Activated CD8-positive, alpha-beta memory T cell treated with anti-CD3 and anti-CD28 coated beads, Interleukin-2, amount 50 U/mL, for 1 hour (primary cell): ENCODE results near the gene ZMAT1.
A peak's percentile ranks its signal among the peaks of the same experiment; 100 is the strongest.
"Not testable (repeated sequence)": the region's sequence is repeated elsewhere in the genome, so short reads cannot be mapped to it uniquely, and the experiment has no call there.

Experiments used
- DNase-seq: peaks from one replicate; pipeline ENCODE4 v3.0.0-alpha.2; 2020; ENCODE audit errors: extremely low read depth

ZMAT1 gene

GRCh38 chrX:101931488-101932248 is at the start of gene ZMAT1:
Gene ZMAT1, minus strand, starts transcription at chrX:101932027. Its CDS starts 19 bp downstream, at chrX:101932008.
- peak; percentile 87 for DNase-seq

- no peak for DNase-seq
Measured at GRCh38 chrX:101977106-101977505, 45.3 kb upstream of the ZMAT1 start.

- no peak for DNase-seq
Measured at GRCh38 chrX:101973066-101973465, 41.2 kb upstream of the ZMAT1 start.

DNA sequence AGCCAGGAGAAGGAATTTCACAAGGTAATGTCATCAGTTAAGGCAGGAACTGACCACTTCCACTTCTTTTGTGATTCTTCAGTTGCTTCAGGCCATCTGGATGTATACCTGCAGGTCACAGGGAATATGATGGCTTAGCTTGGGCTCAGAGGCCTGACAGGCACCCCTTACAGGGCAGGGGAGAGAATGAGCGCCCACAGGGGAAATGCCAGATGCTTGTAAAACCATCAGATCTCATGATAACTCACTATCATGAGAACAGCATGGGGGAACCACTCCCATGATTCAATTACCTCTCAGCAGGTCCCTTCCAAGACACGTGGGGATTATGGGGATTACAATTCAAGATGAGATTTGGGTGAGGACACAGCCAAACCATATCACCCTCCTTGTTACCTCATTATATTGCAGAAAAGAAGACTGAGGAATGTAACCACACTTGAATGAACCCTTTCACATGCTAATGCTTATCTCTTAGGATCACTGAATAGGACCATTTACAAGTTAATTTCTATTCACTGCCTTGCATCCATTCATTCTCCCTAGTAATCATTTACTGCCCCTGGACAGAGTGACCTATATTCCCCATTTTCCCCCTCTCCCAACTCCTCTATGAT is 33.2 kb upstream of the ZMAT1 start:
- DNase-seq = not testable (repeated sequence)

- DNase-seq = no peak
Measured at GRCh38 chrX:101958139-101958538, 26.3 kb upstream of the ZMAT1 start.

DNA sequence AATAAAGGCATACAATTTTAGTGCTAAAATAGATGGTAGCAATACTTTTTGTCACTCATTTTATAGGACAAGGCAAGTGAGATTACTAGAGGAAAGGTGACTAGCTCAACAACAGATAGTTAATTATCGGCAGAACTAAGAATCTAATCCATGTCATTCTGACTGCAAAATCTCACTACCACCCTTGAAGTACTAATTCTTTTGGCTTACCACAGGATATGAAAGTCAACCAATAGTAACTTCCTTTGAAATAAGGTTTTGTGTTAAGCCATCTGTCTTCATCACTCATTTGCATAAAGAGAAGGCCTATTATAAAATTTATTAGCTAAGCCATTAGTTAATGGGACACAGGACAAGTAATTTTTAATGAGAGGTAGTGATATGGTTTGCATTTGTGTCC is 25.3 kb upstream of the ZMAT1 start:
- no peak for DNase-seq

DNA sequence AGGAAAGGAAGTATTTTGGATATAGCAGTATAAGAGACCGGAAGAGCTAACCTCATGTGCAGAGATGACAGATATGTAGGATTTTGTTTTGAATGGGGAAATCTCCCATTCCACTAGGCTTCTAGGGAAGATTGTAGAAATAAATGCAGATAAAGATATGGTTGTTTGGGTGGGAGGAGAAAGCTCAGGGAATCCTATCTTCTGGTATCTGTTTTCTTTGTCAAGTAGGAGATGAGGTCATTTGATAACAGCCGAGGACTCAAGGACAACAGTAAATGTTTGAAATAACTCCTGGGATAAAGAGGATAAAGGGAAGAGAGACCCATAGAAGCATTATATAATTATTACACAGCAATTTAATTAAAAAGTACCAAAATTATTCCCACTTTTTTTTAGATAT is 24.7 kb upstream of the ZMAT1 start:
- DNase-seq = no peak

GRCh38 chrX:101950581-101950980 is 18.8 kb upstream of the ZMAT1 start:
- no peak for DNase-seq

GRCh38 chrX:101932249-101932570 is 383 bp upstream of the ZMAT1 start:
- DNase-seq = no peak

- DNase-seq = no peak
Measured at GRCh38 chrX:101931136-101931487, 715 bp downstream of the ZMAT1 start.

DNA sequence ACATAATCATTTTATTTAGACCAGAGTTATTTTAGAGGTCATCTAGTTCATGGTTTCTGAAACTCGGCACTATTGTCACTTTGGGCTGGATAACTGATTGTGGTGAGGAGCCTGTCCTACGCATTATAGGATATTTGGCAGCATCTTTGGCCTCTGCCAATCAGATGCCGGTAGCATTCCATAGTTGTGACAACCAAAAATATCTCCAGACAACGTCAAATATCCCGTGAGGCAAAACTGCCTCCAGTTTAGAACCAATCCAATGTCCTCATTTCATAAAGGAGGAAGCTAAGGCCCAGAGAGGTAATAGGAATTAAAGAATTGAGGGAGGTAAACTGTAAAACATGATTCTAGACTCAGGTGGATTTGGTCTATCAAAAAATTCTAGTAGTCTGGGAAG is 6.1 kb downstream of the ZMAT1 start:
- DNase-seq = no peak

DNA sequence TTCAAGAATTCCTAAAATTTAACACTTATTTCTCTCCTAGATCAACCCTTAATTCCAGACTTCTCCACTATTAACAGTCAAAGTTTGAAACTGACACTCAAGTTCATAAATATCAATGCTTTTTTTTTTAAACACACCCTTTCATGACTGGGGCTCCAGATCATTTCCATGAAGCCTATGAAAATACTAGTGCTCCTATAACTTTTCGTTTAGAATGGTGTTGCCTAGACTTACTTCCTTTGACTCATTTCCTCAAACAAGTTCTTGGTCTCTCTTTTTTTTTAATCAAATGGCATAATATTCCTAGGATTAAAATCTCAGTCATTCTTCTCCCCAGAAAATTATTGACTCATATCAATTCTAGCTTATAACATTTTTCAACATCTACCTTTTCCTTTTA is 13.1 kb downstream of the ZMAT1 start:
- DNase-seq = no peak

GRCh38 chrX:101906136-101906796 is 25.6 kb downstream of the ZMAT1 start:
- no peak for DNase-seq

DNA sequence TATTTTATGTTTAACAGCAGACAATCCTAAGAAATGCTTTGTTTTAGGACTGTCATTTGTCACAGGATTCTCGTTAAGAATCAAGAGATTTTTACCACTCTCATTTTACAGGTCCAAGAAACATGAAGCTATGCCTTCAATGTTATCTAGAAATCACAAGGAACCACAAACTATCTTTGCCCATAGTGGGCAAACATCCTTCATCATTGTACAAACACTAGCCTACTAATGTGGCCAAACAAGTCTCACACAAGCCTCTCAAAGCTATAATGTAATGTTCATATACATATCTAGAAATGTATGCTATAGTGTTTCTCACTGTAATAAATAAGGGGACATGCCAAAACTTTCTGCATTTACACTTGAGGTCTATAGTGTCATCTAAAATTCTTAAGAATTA is 26.8 kb downstream of the ZMAT1 start:
- DNase-seq = no peak
